HG02943 (cell line): ENCODE data around the gene GPR35.

Source experiments
- ATAC-seq: cut with Tn5 transposase; IDR thresholded peaks from one replicate; pipeline ENCODE4 v1.9.1; 2021; ENCODE audit warnings: mild to moderate bottlenecking, low read depth, moderate library complexity; ENCODE audit not compliant: unreplicated experiment

Gene GPR35

GRCh38 chr2:240624950-240625621, at the start of gene GPR35:
Gene GPR35, plus strand, starts transcription at chr2:240625480. Its CDS starts 4,473 bp downstream, at chr2:240629953.
- no peak for ATAC-seq

- no peak for ATAC-seq
These were observed 49.2 kb upstream of the GPR35 start for GRCh38 chr2:240576036-240576435.

DNA sequence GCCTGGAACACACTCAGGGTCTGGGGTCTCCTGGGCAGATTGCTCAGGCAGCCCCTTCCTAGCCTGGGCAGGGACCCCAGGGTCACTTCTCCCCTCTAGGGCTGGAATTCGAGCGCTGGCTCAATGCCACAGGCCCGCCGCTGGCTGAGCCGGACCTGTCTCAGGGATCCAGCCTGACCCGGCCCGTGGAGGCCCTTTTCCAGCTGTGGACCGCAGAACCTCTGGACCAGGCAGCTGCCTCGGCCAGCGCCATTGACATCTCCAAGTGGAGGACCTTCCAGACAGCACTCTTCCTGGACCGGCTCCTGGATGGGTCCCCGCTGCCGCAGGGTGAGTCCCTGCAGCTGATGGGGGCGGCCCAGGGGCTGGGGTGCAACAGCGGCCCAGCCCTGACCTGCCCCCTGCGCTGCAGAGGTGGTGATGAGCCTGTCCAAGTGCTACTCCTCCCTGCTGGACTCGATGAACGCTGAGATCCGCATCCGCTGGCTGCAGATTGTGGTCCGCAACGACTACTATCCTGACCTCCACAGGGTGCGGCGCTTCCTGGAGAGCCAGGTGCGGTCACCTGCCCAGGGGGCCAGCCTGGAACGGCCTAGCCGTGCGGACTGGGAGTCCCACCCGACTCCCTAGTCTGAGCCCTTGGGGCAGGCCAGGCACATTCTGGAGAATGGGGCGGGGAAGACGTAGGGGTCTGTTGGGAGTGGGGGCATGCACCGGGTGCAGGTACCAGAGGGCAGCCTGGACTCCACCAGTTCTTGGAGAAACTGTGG, 48.7 kb upstream of the GPR35 start:
- ATAC-seq: no peak

- no peak for ATAC-seq
These were observed 47.8 kb upstream of the GPR35 start for GRCh38 chr2:240577281-240578109.

DNA sequence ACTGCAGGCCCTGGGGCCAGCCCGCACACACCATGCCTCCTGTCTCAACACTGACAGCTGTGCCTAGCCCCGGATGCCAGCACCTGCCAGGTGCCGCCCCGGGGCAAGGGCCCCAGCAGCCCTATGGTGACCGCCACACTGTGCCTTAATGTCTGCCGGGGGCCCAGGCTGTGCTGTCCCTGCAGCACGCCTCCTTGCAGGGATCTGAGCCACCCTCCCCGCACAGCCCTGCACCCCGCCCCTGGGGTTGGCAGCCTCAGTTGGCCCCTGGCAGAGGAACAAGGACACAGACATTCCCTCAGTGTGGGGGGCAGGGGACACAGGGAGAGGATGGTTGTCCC, 47.2 kb upstream of the GPR35 start:
- ATAC-seq: no peak

DNA sequence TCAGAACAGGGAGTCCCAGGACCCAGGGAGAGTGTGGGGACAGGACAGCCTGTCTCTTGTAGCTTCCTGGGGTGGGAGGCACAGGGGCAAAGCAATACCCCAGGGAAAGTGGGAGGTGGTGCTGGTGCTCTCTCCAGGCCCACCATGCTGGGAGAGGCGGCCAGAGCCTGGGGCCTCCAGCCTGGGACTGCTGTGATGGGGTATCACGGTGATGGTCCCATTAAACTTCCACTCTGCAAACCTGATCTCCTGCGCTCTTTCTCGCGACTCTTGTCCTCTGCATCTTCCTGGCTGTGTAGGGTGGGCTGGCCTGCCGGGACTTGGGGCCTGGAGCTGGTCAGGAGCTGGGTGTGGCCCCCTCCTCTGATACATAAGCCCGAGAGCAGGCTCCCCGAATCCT, 46.8 kb upstream of the GPR35 start:
- no peak for ATAC-seq

DNA sequence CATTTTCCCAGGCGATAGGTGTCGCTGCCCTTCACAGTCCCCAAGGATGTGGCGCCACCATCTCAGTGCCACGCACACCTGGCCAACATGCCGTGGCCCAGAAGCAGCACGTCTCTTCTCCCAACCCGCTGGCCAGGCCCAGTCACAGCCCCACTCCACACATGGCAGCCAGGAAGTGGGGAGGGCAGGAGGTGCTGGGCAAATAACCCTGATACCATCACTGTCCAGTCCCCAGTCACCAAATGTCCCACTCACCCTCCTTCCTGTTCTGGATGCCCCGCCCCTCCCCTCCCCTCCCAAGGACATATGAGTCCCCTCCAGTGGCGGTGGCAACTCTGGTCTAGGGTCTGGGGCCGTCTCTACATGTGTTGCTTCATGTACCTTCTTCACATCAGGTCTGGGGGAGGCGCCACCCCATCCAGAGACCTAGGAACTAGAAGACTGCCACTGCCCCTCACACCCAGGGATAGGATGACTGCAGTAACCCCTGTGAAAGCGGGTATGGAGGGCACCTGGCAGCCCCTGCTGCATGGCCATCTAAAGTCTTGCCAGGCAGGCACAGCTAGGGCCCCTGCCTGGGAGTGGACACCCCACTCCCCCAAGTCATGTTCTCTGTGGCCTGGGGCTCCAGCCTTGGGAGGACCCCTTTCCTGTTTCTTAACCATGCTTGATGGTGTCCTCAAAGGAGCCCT, 46.1 kb upstream of the GPR35 start:
- ATAC-seq: no peak

GRCh38 chr2:240579771-240580614, 45.3 kb upstream of the GPR35 start:
- ATAC-seq: no peak

- ATAC-seq: no peak
These were observed 43.5 kb upstream of the GPR35 start for GRCh38 chr2:240581811-240582210.

DNA sequence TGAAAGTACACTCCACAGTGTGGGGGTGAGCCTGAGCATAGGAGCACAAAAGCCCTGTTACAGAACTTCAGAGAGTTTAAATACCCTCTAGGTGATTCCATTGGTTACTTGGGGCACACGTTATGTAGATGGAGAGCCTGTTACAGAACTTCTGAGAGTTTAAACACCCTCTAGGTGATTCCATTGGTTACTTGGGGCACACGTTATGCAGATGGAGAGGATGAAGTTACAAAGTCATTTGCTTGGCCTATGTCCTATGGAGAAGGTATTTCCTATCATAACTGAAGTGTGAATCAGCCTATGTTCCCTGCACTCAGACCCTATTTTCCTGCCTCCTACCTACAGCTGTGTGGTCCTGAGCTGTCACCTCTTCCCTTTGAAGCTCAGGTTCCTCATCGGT, 42.5 kb upstream of the GPR35 start:
- ATAC-seq: no peak

- ATAC-seq: no peak
These were observed 41.5 kb upstream of the GPR35 start for GRCh38 chr2:240583774-240584173.

DNA sequence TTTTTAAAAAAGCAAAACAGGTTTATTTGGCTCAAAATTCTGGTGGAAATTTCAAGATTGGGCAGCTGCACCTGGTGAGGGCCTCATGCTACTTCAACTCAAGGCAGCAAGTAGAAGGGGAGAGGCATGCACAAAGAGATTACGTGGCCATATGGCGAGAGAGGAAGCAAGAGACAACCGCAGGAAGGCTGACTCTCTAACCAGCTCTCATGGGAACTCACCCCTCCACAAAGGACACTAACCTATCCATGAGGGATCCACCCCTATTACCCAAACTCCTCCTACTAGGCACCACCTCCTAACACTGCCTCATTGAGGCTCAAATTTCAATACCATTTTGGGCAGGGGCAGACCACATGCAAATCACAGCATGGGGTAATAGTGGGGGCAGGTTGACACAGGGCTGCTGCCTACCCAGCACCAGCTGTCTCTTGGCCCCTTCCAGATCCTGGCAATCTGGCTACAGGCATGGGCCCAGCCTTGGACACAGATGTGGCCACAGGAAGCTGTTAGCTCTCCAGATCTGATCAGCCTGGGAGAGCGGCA, 40.7 kb upstream of the GPR35 start:
- peak; percentile 51 for ATAC-seq

GRCh38 chr2:240585101-240585500, 40.2 kb upstream of the GPR35 start:
- ATAC-seq: peak; percentile 19

DNA sequence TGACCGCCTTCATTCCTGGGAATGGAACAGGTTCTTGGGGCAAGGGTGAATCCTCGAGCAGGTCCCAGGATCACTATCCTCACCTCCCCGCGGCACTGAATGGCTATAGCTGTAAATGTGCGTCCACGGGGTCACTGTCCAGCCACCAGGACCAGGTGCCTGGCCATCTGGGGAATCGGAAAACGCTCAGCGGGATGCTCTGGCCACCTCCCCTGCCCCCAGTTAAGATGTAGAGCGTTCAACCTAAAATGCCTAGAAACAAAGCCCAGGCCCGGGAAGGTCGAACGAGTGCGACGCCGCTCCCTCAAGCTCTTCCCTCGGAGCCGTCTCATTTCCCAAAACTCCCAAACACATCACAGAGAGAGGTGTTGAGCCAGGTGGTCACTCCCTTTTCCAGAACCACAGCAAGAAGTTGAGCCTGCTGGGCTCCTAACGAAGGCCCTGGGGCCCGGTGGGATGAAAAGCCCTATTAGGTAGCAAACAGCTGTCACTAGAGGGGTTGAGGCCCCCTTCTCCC, 39.5 kb upstream of the GPR35 start:
- ATAC-seq: no peak

DNA sequence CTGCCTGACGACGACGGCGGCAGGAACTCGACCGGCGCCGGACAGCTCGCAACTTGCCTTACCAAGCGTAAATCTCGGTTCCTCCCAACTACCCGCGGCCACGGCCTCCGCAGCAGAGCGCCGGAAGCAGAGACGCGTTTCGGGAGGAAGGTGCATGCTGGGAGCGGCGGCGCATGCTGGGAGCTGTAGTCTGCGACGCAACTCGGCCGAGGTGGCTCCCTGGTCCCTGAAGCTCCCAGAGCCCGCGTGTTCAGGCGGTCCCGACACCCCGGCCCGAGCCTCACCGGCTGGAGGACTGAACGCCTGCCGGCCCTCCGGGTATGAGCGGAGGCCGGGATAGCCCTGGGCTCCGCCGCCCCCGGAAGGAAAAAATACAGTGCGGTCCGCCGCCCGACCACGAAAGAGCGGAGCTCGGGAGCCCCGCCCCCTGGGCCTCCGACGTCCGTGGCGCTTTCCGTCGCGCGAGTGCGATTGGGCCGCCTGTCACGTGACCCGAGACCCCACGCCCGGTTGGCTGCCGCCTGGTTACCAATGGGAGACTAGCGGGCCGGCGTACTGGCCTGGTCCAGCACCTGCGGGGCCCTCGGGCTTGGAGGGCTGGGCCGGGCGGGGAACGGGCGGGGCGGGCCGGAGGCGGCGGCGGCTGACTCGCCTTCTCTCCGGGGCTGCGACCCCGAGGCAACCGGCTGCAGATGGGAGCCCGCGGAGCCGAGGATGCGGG, 38.9 kb upstream of the GPR35 start, which contains the start of gene CAPN10:
TSS of gene CAPN10 (plus strand) at position 537 of the 721 bp plus-strand sequence. CDS start at position 715, 178 bp downstream.
- peak; percentile 64 for ATAC-seq

- no peak for ATAC-seq
These were observed 38.1 kb upstream of the GPR35 start for GRCh38 chr2:240586919-240587800.

GRCh38 chr2:240588006-240588655, 37.1 kb upstream of the GPR35 start:
- no peak for ATAC-seq
